ENCODE measurements around the gene PPFIA4.
A peak's percentile ranks its signal among the peaks of the same experiment; 100 is the strongest.
"Not testable (repeated sequence)": the region's sequence is repeated elsewhere in the genome, so short reads cannot be mapped to it uniquely, and the experiment has no call there.

The PPFIA4 gene

GRCh38 chr1:203017692-203018091, 8.6 kb upstream of the PPFIA4 start:
- no peak for DNase-seq

GRCh38 chr1:203022855-203023254, 3.4 kb upstream of the PPFIA4 start:
- not testable (repeated sequence) for DNase-seq

GRCh38 chr1:203025686-203026030, 633 bp upstream of the PPFIA4 start:
- DNase-seq: no peak

- no peak for DNase-seq
These were observed 674 bp downstream of the PPFIA4 start for GRCh38 chr1:203026666-203027663.

GRCh38 chr1:203028067-203028783, 1.9 kb downstream of the PPFIA4 start:
- DNase-seq: no peak

GRCh38 chr1:203028784-203029553, 2.7 kb downstream of the PPFIA4 start:
- peak; percentile 63 to 78 for DNase-seq

- no peak for DNase-seq
These were observed 5.2 kb downstream of the PPFIA4 start for GRCh38 chr1:203031467-203031866.

- DNase-seq: no peak
These were observed 7.0 kb downstream of the PPFIA4 start for GRCh38 chr1:203033287-203033686.

- DNase-seq: no peak
These were observed 7.6 kb downstream of the PPFIA4 start for GRCh38 chr1:203033917-203034316.

- DNase-seq: no peak
These were observed 8.3 kb downstream of the PPFIA4 start for GRCh38 chr1:203034422-203035110.

GRCh38 chr1:203035111-203036000, 9.1 kb downstream of the PPFIA4 start:
- DNase-seq: peak; percentile 94 to 99

GRCh38 chr1:203036135-203036534, 9.8 kb downstream of the PPFIA4 start:
- DNase-seq: no peak

- DNase-seq: no peak
These were observed 10.2 kb downstream of the PPFIA4 start for GRCh38 chr1:203036537-203036936.

- no peak for DNase-seq
These were observed 11.4 kb downstream of the PPFIA4 start for GRCh38 chr1:203037509-203038190.

- no peak for DNase-seq
These were observed 12.0 kb downstream of the PPFIA4 start for GRCh38 chr1:203038217-203038741.

- DNase-seq: peak in 1 of 2 experiments; percentile 75
These were observed 12.8 kb downstream of the PPFIA4 start for GRCh38 chr1:203038891-203039608.

- DNase-seq: no peak
These were observed 13.6 kb downstream of the PPFIA4 start for GRCh38 chr1:203039609-203040512.

GRCh38 chr1:203040513-203041275, 14.4 kb downstream of the PPFIA4 start:
- no peak for DNase-seq

Data from cerebellar nuclear complex (tissue), 1 donor.